Measurements from ENCODE around the gene LRATD1.

- TF ChIP-seq CTCF (IDR thresholded peaks at IDR 0.05) (no peak), ZFX (IDR thresholded peaks at IDR 0.05; ENCODE audit: borderline replicate concordance) (no peak)
These were observed 544 bp downstream of the LRATD1 start for GRCh38 chr2:14633061-14633460.

All from 22Rv1 (cell line).